HEK293 (cell line): ENCODE results near the gene FILIP1L.

Source experiments
- CTCF ChIA-PET: fragments of 350-600 bp; formaldehyde crosslinking; extraction: SDS; loops from one replicate; lab custom pipeline; 2021; ENCODE audit warnings: antibody characterized with exemption; lab: Yijun Ruan, JAX
- POLR2A ChIA-PET: fragments of 300-600 bp; formaldehyde crosslinking; extraction: SDS; loops from one replicate; lab custom pipeline; 2020; ENCODE audit warnings: antibody characterized with exemption, inconsistent platforms; lab: Yijun Ruan, JAX
- H3K27ac ChIP-seq: fragments of 200-500 bp; sonication (Bioruptor generic); 2 replicates; pipeline ENCODE4 v1.5.1; 2014; ENCODE audit warnings: low read depth, low read length, control low read depth, inconsistent platforms; ENCODE audit errors: extremely low read depth
- H3K36me3 ChIP-seq, 2 experiments: fragments of 200-500 bp in 1 of 2; sonication (Bioruptor generic) in 1 of 2; 1 replicate in 1 of 2; 2 replicates in 1 of 2; pipeline ENCODE4 v1.5.1; 2014 to 2017; ENCODE audit warnings: inconsistent platforms in 2 of 2, low read length in 2 of 2; ENCODE audit not compliant: control insufficient read depth in 2 of 2, insufficient read depth in 1 of 2
- H3K4me1 ChIP-seq: fragments of 200-500 bp; sonication (Bioruptor generic); 2 replicates; pipeline ENCODE4 v1.5.1; 2014; ENCODE audit warnings: mild to moderate bottlenecking, low read length, inconsistent platforms; ENCODE audit not compliant: control insufficient read depth, insufficient read depth
- H3K4me3 ChIP-seq: 2 replicates; pipeline ENCODE4 v1.5.1; 2011; ENCODE audit warnings: low read depth, mild to moderate bottlenecking, control low read depth, low read length, moderate library complexity
- H3K9me3 ChIP-seq: fragments of 200-500 bp; sonication (Bioruptor generic); 2 replicates; pipeline ENCODE4 v1.5.1; 2014; ENCODE audit warnings: low read depth, low read length, inconsistent platforms; ENCODE audit not compliant: control insufficient read depth, insufficient read depth
- ATF2 ChIP-seq: fragments of 450-650 bp; formaldehyde crosslinking; IDR thresholded peaks from 2 replicates; pipeline ENCODE4 v1.5.1; 2016; ENCODE audit warnings: missing biosample characterization, missing genetic modification characterization, low read depth
- PRDM10 ChIP-seq: fragments of 450-650 bp; formaldehyde crosslinking; IDR thresholded peaks from 2 replicates; pipeline ENCODE4 v1.5.1; 2016; ENCODE audit warnings: missing biosample characterization, missing genetic modification characterization
- ZBTB17 ChIP-seq: fragments of 450-650 bp; formaldehyde crosslinking; IDR thresholded peaks from 2 replicates; pipeline ENCODE4 v1.5.1; 2016; ENCODE audit warnings: missing biosample characterization, missing genetic modification characterization
- ZNF112 ChIP-seq: fragments of 450-650 bp; formaldehyde crosslinking; IDR thresholded peaks from 2 replicates; pipeline ENCODE4 v1.5.0; 2017; ENCODE audit warnings: missing biosample characterization, missing genetic modification characterization
- ZNF16 ChIP-seq: fragments of 450-650 bp; formaldehyde crosslinking; IDR thresholded peaks from 2 replicates; pipeline ENCODE4 v1.5.1; 2016; ENCODE audit warnings: low read depth, missing biosample characterization, missing genetic modification characterization
- ZNF18 ChIP-seq: fragments of 450-650 bp; formaldehyde crosslinking; IDR thresholded peaks from 2 replicates; pipeline ENCODE4 v1.5.1; 2016; ENCODE audit warnings: missing biosample characterization, missing genetic modification characterization
- ZNF2 ChIP-seq: fragments of 450-650 bp; formaldehyde crosslinking; IDR thresholded peaks from 2 replicates; pipeline ENCODE4 v1.5.1; 2016; ENCODE audit warnings: missing biosample characterization, missing genetic modification characterization
- ZNF266 ChIP-seq: fragments of 450-650 bp; formaldehyde crosslinking; IDR thresholded peaks from 2 replicates; pipeline ENCODE4 v1.5.1; 2016; ENCODE audit warnings: missing biosample characterization, missing genetic modification characterization, low read depth
- ZNF391 ChIP-seq: fragments of 450-650 bp; formaldehyde crosslinking; IDR thresholded peaks from 2 replicates; pipeline ENCODE4 v1.5.1; 2016; ENCODE audit warnings: low read depth, missing biosample characterization, missing genetic modification characterization, borderline replicate concordance
- ZNF558 ChIP-seq: fragments of 450-650 bp; formaldehyde crosslinking; IDR thresholded peaks from 2 replicates; pipeline ENCODE4 v1.5.1; 2016; ENCODE audit warnings: missing biosample characterization, missing genetic modification characterization
- ZNF560 ChIP-seq: fragments of 450-650 bp; formaldehyde crosslinking; IDR thresholded peaks from 2 replicates; pipeline ENCODE4 v1.5.1; 2017; ENCODE audit warnings: missing biosample characterization, missing genetic modification characterization, borderline replicate concordance
- ZNF677 ChIP-seq: fragments of 450-650 bp; IDR thresholded peaks from 2 replicates; pipeline ENCODE4 v1.5.0; 2018; ENCODE audit warnings: missing biosample characterization, mild to moderate bottlenecking, missing genetic modification characterization, moderate library complexity
- ZSCAN4 ChIP-seq: fragments of 450-650 bp; formaldehyde crosslinking; IDR thresholded peaks from 2 replicates; pipeline ENCODE4 v1.5.1; 2017; ENCODE audit warnings: missing biosample characterization, missing genetic modification characterization

The FILIP1L gene

GRCh38 chr3:99976584-99976983, 137.7 kb downstream of the FILIP1L start:
- Histone ChIP-seq H3K4me3 (no peak overlapping the region), H3K9me3 (no peaks in the 10 kb centered on the region), H3K4me1 (no peaks in the 10 kb centered on the region), H3K36me3 (no peaks in the 10 kb centered on the region), H3K27ac (no peak overlapping the region)
- TF ChIP-seq ATF2 (tag by site-specific recombination) = no peak
- TF ChIP-seq ZNF558 (tag by site-specific recombination) = peak; percentile 94
- POLR2A ChIA-PET = no interaction called here
- CTCF ChIA-PET = no interaction called here

GRCh38 chr3:99974989-99975388, 139.3 kb downstream of the FILIP1L start:
- CTCF ChIA-PET = no interaction called here

GRCh38 chr3:99972380-99973104, 141.8 kb downstream of the FILIP1L start:
- no peaks in the 10 kb centered on the region for H3K36me3 ChIP-seq
- H3K27ac ChIP-seq = no peak overlapping the region
- CTCF ChIA-PET = interaction anchor here (0.6 to 1.2 kb wide), 2 partner anchors 38 to 78 kb away, joined by 3 read pairs; no protein-coding TSS in a partner anchor
- TF ChIP-seq ZNF677 (no peak), ZSCAN4 (no peak), ZNF2 (tag by site-specific recombination) (no peak), ZNF18 (no peak), ZBTB17 (tag by site-specific recombination) (0 out of 2 replicates have a peak, but pooled peaks have one; percentile 26), ZNF16 (tag by site-specific recombination) (no peak)
- TF ChIP-seq, all 188 proteins: peak for 1
- no peak overlapping the region for H3K4me3 ChIP-seq
- POLR2A ChIA-PET = no interaction called here
- H3K4me1 ChIP-seq = no peaks in the 10 kb centered on the region
- no peaks in the 10 kb centered on the region for H3K9me3 ChIP-seq

More at GRCh38 chr3:99974989-99975388, 139.3 kb downstream of the FILIP1L start:
- Histone ChIP-seq H3K9me3 (no peaks in the 10 kb centered on the region), H3K36me3 (no peaks in the 10 kb centered on the region), H3K27ac (no peak overlapping the region), H3K4me1 (no peaks in the 10 kb centered on the region), H3K4me3 (no peak overlapping the region)
- POLR2A ChIA-PET = no interaction called here
- TF ChIP-seq ZNF266 (tag by site-specific recombination) (no peak), ZNF112 (tag by site-specific recombination) (no peak), ZNF560 (tag by site-specific recombination) (no peak), ZNF391 (tag by site-specific recombination) (no peak), PRDM10 (no peak)
- TF ChIP-seq, all 188 proteins: peak for 0
